Esophagus (tissue), 2 donors: ENCODE measurements around the gene DNAJB6. TPM values are rescaled to one million over a fixed set of nuclear protein-coding genes. Genes with fewer than 3 reads are reported as not detected.

Experiments
- H3K27ac ChIP-seq, 2 donors: one replicate each; pipeline ENCODE4 v1.5.1; 2013; ENCODE audit warnings: low read depth in 2 of 2, mild to moderate bottlenecking in 2 of 2, inconsistent platforms in 1 of 2, low read length in 1 of 2, moderate library complexity in 1 of 2
- H3K27me3 ChIP-seq, 2 donors: one replicate each; pipeline ENCODE4 v1.6.1; 2013; ENCODE audit warnings: low read length in 2 of 2, control low read depth in 1 of 2, mild to moderate bottlenecking in 1 of 2; ENCODE audit not compliant: insufficient read depth in 2 of 2, control insufficient read depth in 1 of 2
- H3K36me3 ChIP-seq, 2 donors: one replicate each; pipeline ENCODE4 v1.6.1; 2013; ENCODE audit warnings: low read length in 1 of 2; ENCODE audit not compliant: control insufficient read depth in 2 of 2, insufficient read depth in 2 of 2
- H3K4me1 ChIP-seq, 2 donors: one replicate each; pipeline ENCODE4 v1.6.1; 2013; ENCODE audit warnings: low read length in 1 of 2; ENCODE audit not compliant: control insufficient read depth in 2 of 2, insufficient read depth in 2 of 2
- H3K4me3 ChIP-seq, 2 donors: one replicate each; pipeline ENCODE4 v1.5.1; 2013; ENCODE audit warnings: low read length in 2 of 2, mild to moderate bottlenecking in 2 of 2, low read depth in 1 of 2, moderate library complexity in 1 of 2
- H3K9me3 ChIP-seq, 2 donors: one replicate each; pipeline ENCODE4 v1.6.1; 2013; ENCODE audit warnings: mild to moderate bottlenecking in 2 of 2, low read depth in 1 of 2, low read length in 1 of 2, moderate library complexity in 1 of 2; ENCODE audit not compliant: control insufficient read depth in 2 of 2, insufficient read depth in 1 of 2
- WGBS, 2 donors: extraction: QIAGEN DNeasy Blood & Tissue Kit; methylation state at CpG; one replicate each; pipeline ENCODE4 v1.1.7; 2013; 5-methylcytosine and 5-hydroxymethylcytosine counted together
- polyA plus RNA-seq, 2 donors: library from polyadenylated mRNA; stranded (reverse); fragments of 200-250 nt; gene quantifications; one replicate each; pipeline ENCODE4 v1.2.3, GENCODE V29; 2013
- donor health status: healthy with polysubstance abuse.
- donor health status: Bipolar disorder and iron deficiency.

The DNAJB6 gene
- polyA plus RNA-seq, 2 donors = 96.0 to 118 TPM

GRCh38 chr7:157436076-157436475 lies 99.3 kb downstream of the DNAJB6 start:
- H3K27me3 ChIP-seq = peaks cover 0 to 3% of the 10 kb centered on the region in 2 donors
- no peaks in the 10 kb centered on the region for H3K36me3 ChIP-seq
- H3K4me3 ChIP-seq = no peak overlapping the region
- 77% methylated on average over 11 of the region's 11 CpGs for WGBS, 2 donors
- H3K9me3 ChIP-seq = no peaks in the 10 kb centered on the region
- H3K27ac ChIP-seq = no peak overlapping the region
- peaks cover 0 to 8% of the 10 kb centered on the region in 2 donors for H3K4me1 ChIP-seq

GRCh38 chr7:157436763-157437480 lies 100.1 kb downstream of the DNAJB6 start:
- no peak overlapping the region for H3K4me3 ChIP-seq
- 68 to 71% methylated on average over 13 of the region's 13 CpGs for WGBS, 2 donors
- no peak overlapping the region for H3K27ac ChIP-seq
- H3K27me3 ChIP-seq = peaks cover 0 to 3% of the 10 kb centered on the region in 2 donors
- no peaks in the 10 kb centered on the region for H3K9me3 ChIP-seq
- H3K4me1 ChIP-seq = peaks cover 0 to 8% of the 10 kb centered on the region in 2 donors
- H3K36me3 ChIP-seq = no peaks in the 10 kb centered on the region

- Histone ChIP-seq H3K27ac (no peak overlapping the region), H3K4me1 (peaks cover 0 to 4% of the 10 kb centered on the region in 2 donors), H3K4me3 (no peak overlapping the region), H3K27me3 (peaks cover 0 to 3% of the 10 kb centered on the region in 2 donors), H3K36me3 (no peaks in the 10 kb centered on the region), H3K9me3 (no peaks in the 10 kb centered on the region)
- 56 to 64% methylated on average over 9 of the region's 9 CpGs for WGBS, 2 donors
Measured at GRCh38 chr7:157437519-157438061, 100.8 kb downstream of the DNAJB6 start.

- no peaks in the 10 kb centered on the region for H3K36me3 ChIP-seq
- no peaks in the 10 kb centered on the region for H3K4me1 ChIP-seq
- H3K4me3 ChIP-seq = no peak overlapping the region
- 79 to 82% methylated on average over 18 of the region's 18 CpGs for WGBS, 2 donors
- H3K27me3 ChIP-seq = peaks cover 0 to 3% of the 10 kb centered on the region in 2 donors
- no peaks in the 10 kb centered on the region for H3K9me3 ChIP-seq
- no peak overlapping the region for H3K27ac ChIP-seq
Measured at GRCh38 chr7:157438121-157439025, 101.6 kb downstream of the DNAJB6 start.

- Histone ChIP-seq H3K9me3 (no peaks in the 10 kb centered on the region), H3K27me3 (peaks cover 0 to 3% of the 10 kb centered on the region in 2 donors), H3K4me3 (no peak overlapping the region), H3K36me3 (no peaks in the 10 kb centered on the region), H3K27ac (no peak overlapping the region), H3K4me1 (no peaks in the 10 kb centered on the region)
- WGBS, 2 donors = 96 to 97% methylated on average over 6 of the region's 6 CpGs
Measured at GRCh38 chr7:157439149-157439548, 102.3 kb downstream of the DNAJB6 start.

- 64 to 68% methylated on average over 3 of the region's 3 CpGs for WGBS, 2 donors
- H3K4me1 ChIP-seq = no peaks in the 10 kb centered on the region
- H3K4me3 ChIP-seq = no peak overlapping the region
- no peaks in the 10 kb centered on the region for H3K9me3 ChIP-seq
- H3K36me3 ChIP-seq = no peaks in the 10 kb centered on the region
- no peak overlapping the region for H3K27ac ChIP-seq
- no peaks in the 10 kb centered on the region for H3K27me3 ChIP-seq
Measured at GRCh38 chr7:157439761-157440160, 103.0 kb downstream of the DNAJB6 start.

- H3K4me3 ChIP-seq = no peak overlapping the region
- H3K9me3 ChIP-seq = no peaks in the 10 kb centered on the region
- 85 to 89% methylated on average over 22 of the region's 22 CpGs for WGBS, 2 donors
- no peaks in the 10 kb centered on the region for H3K36me3 ChIP-seq
- no peaks in the 10 kb centered on the region for H3K27me3 ChIP-seq
- H3K27ac ChIP-seq = no peak overlapping the region
- no peaks in the 10 kb centered on the region for H3K4me1 ChIP-seq
Measured at GRCh38 chr7:157440346-157441022, 103.7 kb downstream of the DNAJB6 start.

GRCh38 chr7:157441023-157441399 lies 104.2 kb downstream of the DNAJB6 start:
- H3K36me3 ChIP-seq = no peaks in the 10 kb centered on the region
- H3K4me3 ChIP-seq = no peak overlapping the region
- 89 to 93% methylated on average over 17 of the region's 17 CpGs for WGBS, 2 donors
- no peaks in the 10 kb centered on the region for H3K9me3 ChIP-seq
- H3K4me1 ChIP-seq = no peaks in the 10 kb centered on the region
- H3K27ac ChIP-seq = no peak overlapping the region
- no peaks in the 10 kb centered on the region for H3K27me3 ChIP-seq

GRCh38 chr7:157442456-157442855 lies 105.7 kb downstream of the DNAJB6 start:
- Histone ChIP-seq H3K27me3 (no peaks in the 10 kb centered on the region), H3K4me3 (no peak overlapping the region), H3K9me3 (no peaks in the 10 kb centered on the region), H3K4me1 (no peaks in the 10 kb centered on the region), H3K27ac (no peak overlapping the region), H3K36me3 (no peaks in the 10 kb centered on the region)
- WGBS, 2 donors = 95 to 97% methylated on average over 23 of the region's 23 CpGs
